Dermis blood vessel endothelial cell (primary cell): ENCODE results near the gene APLP2. TPM values are rescaled to one million over a fixed set of nuclear protein-coding genes. Genes with fewer than 3 reads are reported as not detected.
A peak's percentile ranks its signal among the peaks of the same experiment; 100 is the strongest.
"Not testable (repeated sequence)": the region's sequence is repeated elsewhere in the genome, so short reads cannot be mapped to it uniquely, and the experiment has no call there.

Experiments used
- DNase-seq: peaks from one replicate; pipeline ENCODE4 v3.0.0; 2010
- total RNA-seq: library from RNA; depleted of rRNA; stranded (reverse); fragments of >200 nt; gene quantifications from 2 replicates; pipeline ENCODE4 v1.2.3, GENCODE V29; 2014

Gene APLP2
- total RNA-seq, 1 donor from 2014 or later: 986 TPM

DNA sequence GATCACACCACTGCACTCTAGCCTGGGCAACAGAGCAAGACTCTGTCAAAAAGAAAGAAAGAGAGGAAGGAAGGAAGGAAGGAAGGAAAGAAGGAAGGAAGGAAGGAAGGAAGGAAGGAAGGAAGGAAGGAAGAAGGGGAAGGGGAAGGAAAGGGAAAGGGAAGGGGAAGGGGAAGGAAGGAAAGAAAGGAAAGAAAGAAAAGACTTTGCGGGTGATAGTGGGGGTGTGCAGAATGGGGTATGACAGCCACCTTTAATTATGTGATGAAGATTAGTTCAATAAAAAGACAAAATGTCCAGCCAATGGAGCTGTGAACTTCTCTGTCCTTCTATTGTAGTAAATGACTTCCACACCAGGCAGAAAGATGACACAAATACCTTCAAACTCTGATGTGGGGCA, 8.7 kb upstream of the APLP2 start:
- DNase-seq: no peak

DNA sequence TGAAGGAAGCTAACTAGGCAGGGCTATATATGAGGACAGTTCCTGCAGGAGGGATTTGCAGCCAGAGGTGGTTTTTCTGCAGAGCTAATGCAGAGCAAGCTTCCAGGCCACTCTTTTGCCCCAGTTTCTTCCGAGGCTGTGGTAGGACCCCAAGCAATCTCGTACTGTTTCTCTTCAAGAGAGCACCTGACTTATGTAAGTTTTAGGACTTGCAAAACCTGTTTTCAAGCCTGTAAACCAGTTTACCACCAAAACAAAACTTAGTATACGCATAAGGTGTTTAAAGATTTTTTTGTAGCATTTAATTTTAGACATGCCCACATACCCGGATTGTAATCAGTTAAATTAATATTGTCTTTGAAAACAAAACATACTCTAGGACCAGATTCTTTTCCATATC, 7.7 kb upstream of the APLP2 start:
- no peak for DNase-seq

DNA sequence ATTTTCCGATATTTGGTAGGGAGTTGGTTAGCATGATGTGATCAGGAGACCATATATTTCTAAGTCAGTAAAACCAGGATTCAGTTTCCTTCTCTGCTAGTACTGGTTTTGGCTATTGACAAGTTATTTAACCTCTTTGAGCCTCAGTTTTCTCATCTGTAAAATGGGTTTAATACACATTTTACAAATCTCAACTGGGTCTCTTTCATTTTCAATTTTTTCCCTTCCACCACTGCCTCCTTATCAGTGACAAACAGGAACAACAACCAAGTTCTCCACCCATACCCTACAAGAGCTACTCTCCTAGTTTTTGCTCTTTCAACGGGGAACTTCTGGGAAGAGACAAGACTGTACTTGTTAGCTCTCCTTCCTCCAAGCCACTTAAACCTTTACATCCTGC, 6.2 kb upstream of the APLP2 start:
- no peak for DNase-seq

DNA sequence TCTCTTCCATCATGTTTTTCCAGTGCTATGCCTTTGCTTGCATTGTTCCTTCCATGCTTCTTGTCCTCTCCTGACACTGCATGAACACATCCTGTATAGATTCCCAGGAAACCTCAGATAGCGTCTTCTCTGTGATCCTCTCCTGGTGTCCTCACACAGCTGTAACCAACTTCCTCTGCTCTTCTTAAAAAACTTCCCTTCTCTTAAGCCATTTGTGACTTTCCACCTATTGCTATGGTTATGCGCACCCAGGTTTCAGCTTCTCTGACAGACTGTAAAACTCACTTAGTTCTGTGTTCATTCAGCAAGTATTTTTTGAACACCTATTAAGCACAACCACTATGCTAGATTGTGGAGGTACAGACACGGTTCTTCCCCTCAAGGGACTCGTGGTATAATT, 5.1 kb upstream of the APLP2 start:
- no peak for DNase-seq

DNA sequence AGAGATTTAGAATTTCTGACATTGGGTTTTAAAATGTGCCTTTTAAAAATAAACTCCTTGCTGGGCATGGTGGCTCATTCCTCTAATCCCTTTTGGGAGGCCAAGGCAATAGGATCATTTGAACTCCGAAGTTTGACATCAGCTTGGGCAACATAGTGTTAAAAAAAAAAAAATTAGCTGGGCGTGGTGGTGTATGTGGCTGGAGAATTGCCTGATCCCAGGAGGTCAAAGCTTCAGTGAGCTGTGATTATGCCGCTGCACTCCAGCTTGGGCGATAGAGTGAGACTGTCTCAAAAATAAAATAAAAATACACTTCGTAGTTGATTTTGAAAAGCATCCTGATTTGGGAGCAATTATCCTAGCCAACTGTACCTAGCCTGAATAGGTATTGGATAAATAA, 3.4 kb upstream of the APLP2 start:
- no peak for DNase-seq

DNA sequence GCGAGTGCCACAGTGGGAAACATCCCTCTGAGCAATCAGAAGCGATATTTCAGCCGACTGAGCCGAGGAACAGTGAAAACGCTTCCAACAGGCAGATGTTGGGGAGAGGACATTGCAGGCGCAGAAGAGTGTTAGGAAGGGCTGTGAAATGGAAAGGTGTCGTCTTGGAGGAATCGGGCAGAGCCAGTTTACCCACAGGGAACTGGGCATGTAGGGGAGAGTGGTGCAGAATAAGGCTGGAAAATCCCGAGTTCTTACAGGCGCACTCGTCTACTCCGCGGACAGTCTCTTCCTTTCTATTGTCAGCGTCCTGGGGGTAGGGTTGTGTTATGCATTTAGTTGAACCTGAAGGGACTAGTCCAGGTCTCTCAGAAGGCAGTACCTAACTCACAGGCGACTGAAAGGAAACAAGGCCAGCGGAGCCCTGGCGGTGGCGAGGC, 1.1 kb upstream of the APLP2 start:
- DNase-seq: no peak

DNA sequence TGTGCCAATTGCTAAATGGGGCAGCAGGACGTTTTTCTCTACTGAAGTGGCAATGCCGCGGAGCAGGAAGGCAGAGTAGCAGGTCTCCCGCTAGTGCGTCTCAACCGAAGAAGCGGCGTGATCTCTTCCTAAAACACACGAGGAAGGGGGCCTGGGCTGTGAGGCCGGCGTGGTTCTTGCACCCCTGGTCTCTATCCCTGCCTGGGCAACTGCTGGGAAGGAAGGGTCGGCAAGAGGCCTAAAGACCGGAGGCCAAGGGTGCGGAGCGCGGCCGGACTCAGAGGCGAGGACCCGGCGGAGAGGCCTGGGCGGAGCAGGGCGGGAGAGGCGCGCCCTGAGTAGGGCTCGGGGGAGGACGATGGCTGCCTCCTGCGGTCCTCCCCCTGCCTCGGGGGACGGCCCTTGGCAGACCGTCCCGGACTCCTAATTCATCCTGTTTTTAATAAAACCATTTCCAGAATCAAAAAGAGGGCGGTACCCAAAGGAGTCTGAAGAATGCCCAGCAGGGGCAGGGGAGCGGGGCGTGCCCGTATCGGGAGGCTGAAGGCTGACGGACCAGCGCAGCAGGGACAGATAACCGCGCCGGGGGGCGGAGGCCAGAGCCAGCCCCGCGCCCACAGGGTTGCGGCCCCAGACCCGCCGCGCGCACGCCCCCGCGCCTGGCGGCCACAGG, 572 bp upstream of the APLP2 start:
- peak; percentile 88 for DNase-seq

DNA sequence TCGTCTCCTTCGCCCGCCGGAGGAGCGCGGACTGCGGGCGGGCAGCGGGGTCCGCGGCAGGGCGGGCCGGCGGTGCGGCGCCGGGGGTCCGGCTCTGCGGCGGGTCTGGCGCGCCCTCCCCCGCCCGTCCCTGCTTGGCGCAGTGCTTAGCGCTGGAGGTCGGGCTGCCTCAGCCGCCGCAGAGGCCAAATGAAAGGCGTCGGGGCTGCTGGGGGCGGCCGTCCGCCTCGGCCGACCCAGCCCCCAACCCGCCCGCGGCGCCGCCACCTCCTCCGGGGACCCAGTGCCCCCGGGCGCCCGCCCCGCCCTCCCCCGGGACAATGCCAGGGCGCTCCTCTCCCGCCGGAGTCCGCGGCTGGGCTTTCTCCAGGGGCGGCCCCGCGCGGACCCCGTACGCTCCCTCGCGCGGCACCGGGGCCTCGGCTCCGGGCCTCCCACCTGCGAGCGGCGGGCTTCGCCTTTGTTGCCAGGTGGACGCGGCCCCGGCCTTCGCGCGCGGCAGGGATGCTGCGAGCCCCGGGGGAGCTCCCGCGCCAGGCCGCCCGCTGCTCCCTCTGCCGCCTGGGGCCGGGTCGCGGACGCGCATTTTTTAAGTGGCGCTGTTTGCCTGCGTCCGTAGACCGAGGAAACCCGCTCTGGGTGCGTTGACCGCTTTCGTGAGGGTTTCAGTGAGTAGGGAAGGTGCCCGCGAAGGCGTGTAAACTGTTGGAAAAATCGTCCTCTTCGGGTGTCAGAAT, 583 bp downstream of the APLP2 start:
- DNase-seq: peak; percentile 57

DNA sequence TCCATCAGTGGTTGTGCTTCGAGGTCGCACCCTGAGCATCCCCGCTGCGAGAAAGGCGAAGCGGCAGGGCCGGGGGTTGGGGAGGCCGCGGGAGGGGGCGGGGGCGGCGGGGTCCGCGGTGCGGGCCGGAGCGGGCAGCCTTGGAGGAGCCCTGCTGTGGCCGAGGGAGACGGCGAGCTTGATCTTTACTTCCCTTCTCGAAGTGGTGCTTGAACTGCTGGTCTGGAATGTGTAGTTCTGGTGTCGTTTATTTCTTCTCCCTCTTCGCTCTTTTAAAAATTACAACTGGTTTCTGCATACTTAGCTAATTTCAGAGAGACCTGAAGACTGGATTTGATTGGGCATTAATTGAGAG, 1.1 kb downstream of the APLP2 start:
- peak; percentile 55 for DNase-seq

DNA sequence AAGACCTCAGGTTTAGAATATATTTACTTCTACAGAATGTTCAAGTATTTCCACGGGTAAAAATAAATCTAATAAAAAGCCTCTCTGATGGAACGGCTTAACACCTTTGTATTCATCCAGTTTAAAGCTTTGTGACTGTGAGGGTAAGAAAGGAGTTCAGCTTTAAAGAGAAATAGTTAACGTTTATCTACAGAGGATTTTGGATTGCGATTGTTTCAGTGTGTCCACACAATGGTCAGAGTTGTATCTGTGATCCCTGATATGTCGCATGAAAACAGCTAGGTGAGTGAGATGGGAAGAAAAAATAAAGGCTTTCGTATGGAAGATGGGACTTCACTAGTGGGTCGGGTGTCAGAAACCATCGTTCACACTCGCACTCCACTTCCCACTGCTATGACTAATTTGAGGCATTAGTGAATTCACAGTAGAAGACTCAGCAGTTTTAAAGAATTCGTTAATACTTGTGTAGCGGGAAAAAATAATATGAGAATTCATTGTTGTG, 1.6 kb downstream of the APLP2 start:
- DNase-seq: peak; percentile 67

DNA sequence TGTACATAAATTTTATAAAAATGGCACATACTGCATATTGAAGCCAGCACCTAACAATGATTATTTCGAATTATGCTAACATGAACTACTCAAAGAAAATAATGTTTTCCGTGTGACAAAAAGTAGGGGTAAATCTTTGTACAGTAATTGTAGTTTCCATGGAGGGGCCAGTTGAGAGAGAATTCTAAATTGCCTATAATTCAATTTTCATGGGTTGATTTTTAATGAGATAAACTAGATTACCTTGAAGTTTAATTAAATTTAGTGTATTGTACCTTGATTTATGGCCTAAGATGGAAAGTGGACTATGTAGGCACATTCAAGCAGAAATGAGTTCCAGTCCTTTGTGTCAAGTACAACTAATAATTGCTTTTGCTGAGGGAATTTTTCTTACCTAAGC, 5.0 kb downstream of the APLP2 start:
- DNase-seq: no peak

DNA sequence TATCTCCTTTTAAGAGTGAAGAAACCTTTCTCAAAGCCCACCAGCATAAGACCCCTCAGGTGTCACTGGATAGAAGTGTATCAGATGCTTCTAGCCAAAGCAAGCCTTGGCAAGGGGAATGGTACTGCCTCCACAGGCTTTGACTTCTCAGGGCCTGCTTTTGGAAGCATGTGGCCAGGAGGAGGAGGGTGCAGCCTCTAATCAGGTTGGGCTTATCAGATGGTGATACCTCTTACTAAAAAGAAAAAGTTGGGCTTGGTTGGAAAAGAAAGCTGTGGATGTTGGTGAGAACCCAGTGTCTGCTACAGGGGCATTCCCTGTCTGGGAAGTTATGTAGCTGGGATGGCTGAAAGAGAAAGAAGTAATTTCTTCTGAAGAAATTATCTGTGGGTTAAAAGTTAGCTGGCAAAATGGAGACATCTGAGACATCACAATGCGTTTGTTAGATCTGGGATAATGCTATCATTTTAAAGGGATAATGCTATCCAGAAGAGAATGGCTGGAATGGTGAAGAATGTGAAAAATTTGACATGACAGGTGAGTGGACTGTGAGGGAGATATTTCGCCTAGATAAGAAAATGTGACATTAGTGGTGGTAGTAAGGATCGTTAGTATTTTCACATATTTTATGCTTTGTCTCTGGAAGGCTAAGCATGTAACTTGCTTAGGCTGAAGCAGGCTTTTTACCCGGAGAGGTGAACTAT, 7.2 kb downstream of the APLP2 start:
- DNase-seq: no peak

DNA sequence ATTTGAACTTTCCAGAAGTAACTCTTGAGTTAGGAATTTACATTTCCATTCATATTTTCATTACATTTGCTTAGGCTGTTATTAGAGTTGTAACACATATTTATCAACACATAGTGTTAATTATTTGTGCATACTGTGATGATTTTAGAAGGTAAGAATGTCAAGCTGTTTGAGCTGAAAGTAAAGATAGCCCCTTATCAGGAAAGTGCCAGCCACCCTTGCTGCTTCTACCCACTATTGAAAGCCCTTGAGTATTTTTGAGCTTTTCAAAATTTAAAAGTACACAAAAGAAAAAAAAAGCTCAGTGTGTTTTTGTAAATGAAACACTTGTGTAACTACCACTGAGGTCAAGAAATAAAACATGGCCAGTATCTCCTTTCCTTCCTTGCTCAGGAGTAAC, 8.0 kb downstream of the APLP2 start:
- no peak for DNase-seq

DNA sequence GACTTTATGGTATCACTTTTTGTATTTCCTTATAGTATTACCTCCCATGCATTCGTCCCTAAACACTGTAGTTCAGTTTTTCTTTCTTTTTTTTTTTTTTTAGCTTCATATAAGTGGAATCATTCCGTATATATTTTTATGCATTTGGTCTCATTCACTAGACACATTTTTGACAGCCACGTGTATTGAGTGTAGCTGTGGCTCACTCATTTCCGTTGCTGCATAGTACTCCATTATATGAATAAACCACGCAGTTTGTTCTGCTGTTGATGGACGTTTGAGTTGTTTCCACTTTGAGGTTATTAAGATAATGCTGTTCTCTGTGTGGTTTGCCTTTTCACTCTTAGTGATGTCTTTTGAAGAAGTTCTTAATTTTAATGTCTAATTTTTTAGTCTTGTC, 8.4 kb downstream of the APLP2 start:
- no peak for DNase-seq

DNA sequence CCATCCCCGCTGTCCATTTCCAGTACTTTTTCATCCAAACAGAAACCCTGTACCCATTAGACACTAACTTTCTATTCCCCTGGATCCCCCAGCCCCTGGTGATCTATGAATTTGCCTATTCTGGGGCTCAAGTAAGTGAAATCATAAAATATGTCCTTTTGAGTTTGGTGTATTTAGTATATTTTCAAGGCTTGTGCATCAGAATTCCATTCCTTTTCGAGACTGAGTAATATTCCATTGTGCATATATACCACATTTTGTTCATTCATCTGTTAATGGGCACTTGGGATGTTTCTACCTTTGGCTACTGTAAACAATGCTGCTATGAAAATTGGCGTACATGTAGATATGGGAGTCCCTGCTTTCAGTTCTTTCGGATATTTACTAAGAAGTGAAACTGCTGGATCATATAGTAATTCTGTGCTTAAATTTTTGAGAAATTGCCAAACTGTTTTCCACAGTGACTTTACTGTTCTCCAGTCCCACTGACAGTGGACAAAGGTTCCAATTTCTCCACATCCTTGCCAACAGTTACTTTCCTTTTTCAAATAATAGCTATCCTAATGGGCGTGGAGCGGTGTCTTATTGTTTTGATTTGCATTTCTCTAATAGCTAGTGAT, 16.1 kb downstream of the APLP2 start:
- DNase-seq: no peak

DNA sequence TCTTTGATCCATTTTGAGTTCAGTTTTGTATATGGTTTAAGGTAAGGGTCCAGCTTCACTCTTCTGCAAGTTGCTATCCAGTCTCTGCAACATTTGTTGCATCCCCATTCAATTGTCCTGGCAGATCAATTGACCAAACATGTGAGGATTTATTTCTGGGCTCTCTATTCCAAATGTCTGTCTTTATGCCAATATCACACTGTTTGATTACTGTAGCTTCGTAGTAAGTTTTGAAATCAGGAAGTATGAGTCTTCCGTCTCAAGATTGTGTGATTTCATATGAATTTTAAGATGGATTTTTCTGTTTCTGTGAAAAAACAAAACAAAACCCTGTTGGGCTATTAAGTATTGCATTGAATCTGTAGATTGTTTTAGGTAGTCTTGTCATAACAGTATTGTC, 17.0 kb downstream of the APLP2 start:
- no peak for DNase-seq

DNA sequence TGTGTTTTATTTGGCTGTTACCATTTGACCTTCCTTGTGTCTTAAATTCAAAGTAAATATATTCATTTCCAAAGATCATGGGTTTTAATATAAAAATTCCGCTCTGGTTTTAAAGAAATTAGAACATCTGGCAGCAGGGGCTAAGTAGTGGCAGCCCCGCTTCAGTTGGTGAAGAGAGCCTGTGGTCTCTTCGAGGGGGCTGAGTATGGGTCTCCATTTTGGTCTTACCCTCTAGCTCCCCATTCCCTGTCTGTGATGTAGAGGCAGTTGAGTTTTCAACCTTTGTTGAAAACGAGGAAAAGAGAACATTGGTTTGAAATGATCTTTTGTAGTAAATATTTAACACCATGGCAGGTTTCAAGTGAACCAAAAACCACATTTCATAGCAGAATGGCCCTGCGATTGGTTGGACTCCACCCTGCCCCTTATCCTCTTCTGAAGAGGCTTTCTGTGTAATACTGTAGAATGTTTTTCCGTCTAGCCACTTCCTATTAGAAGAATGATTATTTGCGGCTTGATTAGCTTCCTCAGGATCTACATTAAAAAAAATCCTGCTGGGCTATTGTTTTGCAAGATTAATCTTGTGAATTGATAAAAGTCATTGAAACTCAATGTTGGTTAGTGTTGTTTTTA, 17.7 kb downstream of the APLP2 start:
- peak; percentile 59 for DNase-seq

DNA sequence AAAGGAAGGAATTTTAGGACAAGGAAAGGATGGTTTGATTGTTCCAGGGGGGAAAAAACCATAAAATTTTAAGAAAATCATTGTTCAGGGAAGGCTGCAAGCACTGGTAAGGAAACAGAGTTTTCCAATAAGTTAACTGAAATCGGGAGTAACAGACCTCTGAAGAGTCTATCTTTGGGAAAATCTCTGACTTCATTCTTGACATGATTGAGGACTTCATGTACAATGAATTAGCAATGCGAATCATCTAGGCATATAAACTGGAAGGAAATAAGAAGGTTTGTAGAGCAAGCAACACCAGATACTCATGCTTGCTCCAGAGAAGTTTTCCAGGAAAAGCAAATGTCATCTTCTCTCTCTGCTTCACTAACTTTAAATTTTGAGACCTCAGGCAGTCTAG, 18.5 kb downstream of the APLP2 start:
- DNase-seq: no peak

DNA sequence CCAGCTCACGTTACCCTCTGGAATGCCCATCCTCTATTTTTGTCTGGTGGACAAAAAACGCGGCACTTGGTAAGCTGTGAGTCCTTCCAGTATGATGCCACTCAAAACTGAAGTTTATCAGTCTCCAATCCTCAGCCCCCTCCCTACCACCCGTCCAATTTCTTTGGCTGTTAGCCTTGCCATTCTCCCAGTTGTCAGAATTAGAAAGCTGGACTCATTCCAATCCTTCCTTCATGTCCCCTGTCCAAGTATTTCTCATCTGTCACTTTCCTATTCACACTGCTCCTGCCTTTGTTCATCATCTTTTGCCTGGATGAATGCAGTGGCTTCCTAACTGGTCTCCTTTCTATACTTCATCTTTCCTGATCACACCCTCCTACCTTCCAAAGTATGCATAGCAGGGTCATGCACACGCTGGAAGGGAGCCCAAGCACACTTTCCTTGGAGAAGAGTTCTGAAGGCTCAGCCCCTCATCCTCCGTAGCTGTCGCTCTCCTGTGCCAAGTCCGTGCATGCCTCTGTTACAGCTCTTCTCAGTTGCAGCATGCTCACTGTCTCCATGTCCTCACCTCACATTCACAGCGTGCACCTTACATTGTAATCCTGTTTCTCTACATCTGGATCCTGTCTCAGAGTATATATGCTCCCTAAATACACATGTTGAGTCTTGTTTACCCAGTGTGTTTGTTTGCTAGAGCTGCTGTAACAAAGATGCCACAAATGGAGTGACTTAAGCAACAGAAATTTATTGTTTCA, 19.4 kb downstream of the APLP2 start:
- DNase-seq: no peak

DNA sequence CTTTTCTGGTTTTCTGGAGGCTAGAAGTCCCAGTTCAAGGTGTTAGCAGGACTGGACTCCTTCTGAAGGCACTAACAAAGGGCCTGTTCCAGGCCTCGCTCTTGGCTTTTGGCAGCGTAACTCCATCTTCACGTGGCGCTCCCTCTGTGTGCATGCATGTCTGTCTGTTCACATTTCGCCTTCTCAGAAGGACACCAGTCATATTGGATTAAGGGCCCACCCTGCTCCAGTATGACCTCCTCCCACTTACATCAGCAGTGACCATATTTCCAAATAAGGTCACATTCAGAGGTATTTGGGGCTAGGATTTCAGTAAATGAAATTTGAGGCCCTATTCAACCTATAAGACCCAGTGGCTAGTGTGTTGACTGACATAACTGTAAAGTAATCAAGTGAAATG, 20.0 kb downstream of the APLP2 start:
- no peak for DNase-seq

DNA sequence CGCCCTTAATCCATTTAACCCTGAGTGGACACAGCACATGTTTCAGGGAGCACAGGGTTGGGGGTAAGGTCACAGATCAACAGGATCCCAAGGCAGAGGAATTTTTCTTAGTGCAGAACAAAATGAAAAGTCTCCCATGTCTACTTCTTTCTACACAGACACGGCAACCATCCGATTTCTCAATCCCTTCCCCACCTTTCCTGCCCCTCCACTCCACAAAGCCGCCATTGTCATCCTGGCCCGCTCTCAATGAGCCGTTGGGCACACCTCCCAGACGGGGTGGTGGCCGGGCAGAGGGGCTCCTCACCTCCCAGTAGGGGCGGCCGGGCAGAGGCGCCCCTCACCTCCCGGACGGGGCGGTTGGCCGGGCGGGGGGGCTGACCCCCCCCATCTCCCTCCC, 20.8 kb downstream of the APLP2 start:
- not testable (repeated sequence) for DNase-seq

DNA sequence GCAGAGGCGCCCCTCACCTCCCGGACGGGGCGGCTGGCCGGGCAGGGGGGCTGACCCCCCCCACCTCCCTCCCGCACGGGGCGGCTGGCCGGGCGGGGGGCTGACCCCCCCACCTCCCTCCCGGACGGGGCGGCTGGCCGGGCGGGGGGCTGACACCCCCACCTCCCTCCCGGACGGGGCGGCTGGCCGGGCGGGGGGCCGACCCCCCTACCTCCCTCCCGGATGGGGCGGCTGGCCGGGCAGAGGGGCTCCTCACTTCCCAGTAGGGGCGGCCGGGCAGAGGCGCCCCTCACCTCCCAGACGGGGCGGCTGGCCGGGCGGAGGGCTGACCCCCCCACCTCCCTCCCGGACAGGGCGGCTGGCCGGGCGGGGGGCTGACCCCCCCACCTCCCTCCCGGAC, 21.5 kb downstream of the APLP2 start:
- DNase-seq: not testable (repeated sequence)
